H1 (cell line): ENCODE results near the gene SLC2A3. TPM values are rescaled to one million over a fixed set of nuclear protein-coding genes. Genes with fewer than 3 reads are reported as not detected.

Source experiments
- CTCF ChIA-PET: fragments of 300-600 bp; sonication (Branson Sonifier 250); formaldehyde crosslinking; loops from one replicate; lab custom pipeline; 2021; ENCODE audit not compliant: partially characterized antibody; lab: Charles Lee
- POLR2A ChIA-PET: fragments of 300-600 bp; sonication (Branson Sonifier 250); formaldehyde crosslinking; loops from one replicate; lab custom pipeline; 2021; ENCODE audit warnings: inconsistent platforms; ENCODE audit not compliant: partially characterized antibody; lab: Charles Lee
- DNase-seq, 2 experiments: peaks; one replicate each; pipeline versions ENCODE4 v3.0.0 to v3.0.0-alpha.2; 2010 to 2022; ENCODE audit warnings: low spot score in 2 of 2, low read depth in 1 of 2, mixed read lengths in 1 of 2
- FAIRE-seq: peaks from 2 replicates; lab custom pipeline; 2011; peaks lifted over from hg19 to GRCh38; lab: Jason Lieb, UNC
- H2AFZ ChIP-seq: 2 replicates; pipeline ENCODE4 v1.8.1; 2012; ENCODE audit warnings: low read length, inconsistent platforms
- H2AK5ac ChIP-seq: 2 replicates; pipeline ENCODE4 v1.6.1; 2013; ENCODE audit warnings: low read depth, low read length
- H2BK120ac ChIP-seq: replicated peaks from 2 replicates; pipeline ENCODE3; 2013; ENCODE audit warnings: low read depth, low read length, inconsistent platforms
- H2BK12ac ChIP-seq: 2 replicates; pipeline ENCODE4 v1.6.1; 2013; ENCODE audit warnings: low read depth, low read length
- H2BK15ac ChIP-seq: 2 replicates; pipeline ENCODE4 v1.6.1; 2013; ENCODE audit warnings: low read length
- H2BK20ac ChIP-seq: 2 replicates; pipeline ENCODE4 v1.6.1; 2013; ENCODE audit warnings: low read length
- H2BK5ac ChIP-seq: 2 replicates; pipeline ENCODE4 v1.6.1; 2013; ENCODE audit warnings: low read depth, low read length
- H3K14ac ChIP-seq: 2 replicates; pipeline ENCODE4 v1.6.1; 2013; ENCODE audit warnings: inconsistent platforms; ENCODE audit not compliant: insufficient read length
- H3K18ac ChIP-seq: 2 replicates; pipeline ENCODE4 v1.6.1; 2013; ENCODE audit warnings: low read length; ENCODE audit errors: extremely low read depth
- H3K23ac ChIP-seq: 2 replicates; pipeline ENCODE4 v1.6.1; 2013; ENCODE audit warnings: inconsistent platforms; ENCODE audit not compliant: insufficient read length
- H3K23me2 ChIP-seq: 2 replicates; pipeline ENCODE4 v1.6.1; 2013; ENCODE audit warnings: low read depth, low read length
- H3K27ac ChIP-seq: 2 replicates; pipeline ENCODE4 v1.6.1; 2011; ENCODE audit warnings: low read depth, low read length, inconsistent platforms
- H3K27me3 ChIP-seq, 4 experiments: replicated peaks in 1 of 4; 1 replicate in 1 of 4; 2 replicates in 3 of 4; pipeline versions ENCODE4 v1.6.1 to v1.8.1; 2011 to 2013; ENCODE audit warnings: low read length in 3 of 4, mild to moderate bottlenecking in 3 of 4, inconsistent platforms in 2 of 4, mixed read lengths in 2 of 4, moderate library complexity in 1 of 4; ENCODE audit not compliant: control insufficient read depth in 3 of 4, insufficient read depth in 3 of 4; ENCODE audit errors: extremely low read depth in 1 of 4
- H3K36me3 ChIP-seq, 4 experiments: 2 replicates each; pipeline versions ENCODE4 v1.6.1 to v1.8.1; 2011 to 2013; ENCODE audit warnings: mild to moderate bottlenecking in 4 of 4, low read length in 3 of 4, moderate library complexity in 2 of 4, control low read depth in 1 of 4, inconsistent platforms in 1 of 4; ENCODE audit not compliant: insufficient read depth in 4 of 4, control insufficient read depth in 2 of 4
- H3K4ac ChIP-seq: replicated peaks from 2 replicates; pipeline ENCODE3; 2013; ENCODE audit warnings: low read length, low read depth, mixed read lengths, inconsistent platforms; ENCODE audit not compliant: insufficient read length
- H3K4me1 ChIP-seq, 4 experiments: replicated peaks in 1 of 4; 1 replicate in 1 of 4; 2 replicates in 3 of 4; pipeline versions ENCODE4 v1.6.1 to v1.8.1; 2011 to 2013; ENCODE audit warnings: low read length in 3 of 4, inconsistent platforms in 2 of 4, mixed read lengths in 1 of 4; ENCODE audit not compliant: insufficient read depth in 4 of 4, control insufficient read depth in 3 of 4
- H3K4me2 ChIP-seq, 2 experiments: 2 replicates each; pipeline versions ENCODE4 v1.6.1 to v1.8.1; 2011 to 2013; ENCODE audit warnings: low read depth in 2 of 2, low read length in 2 of 2, control low read depth in 1 of 2, inconsistent platforms in 1 of 2, mild to moderate bottlenecking in 1 of 2; ENCODE audit not compliant: insufficient read depth in 1 of 2
- H3K4me3 ChIP-seq, 4 experiments: fragments of 200-600, 300-600 bp in 1 of 4; sonication (generic), shearing (Covaris generic), sonication (Bioruptor Twin) in 1 of 4; 2 replicates each; pipeline versions ENCODE4 v1.5.1 to v1.8.1; 2011 to 2016; ENCODE audit warnings: low read length in 4 of 4, low read depth in 3 of 4, control low read depth in 2 of 4, inconsistent platforms in 2 of 4, mild to moderate bottlenecking in 2 of 4, mixed read lengths in 1 of 4, moderate library complexity in 1 of 4; ENCODE audit not compliant: insufficient read depth in 2 of 4; ENCODE audit errors: extremely low read depth in 1 of 4
- H3K56ac ChIP-seq: replicated peaks from 2 replicates; pipeline ENCODE3; 2013; ENCODE audit warnings: low read depth, mild to moderate bottlenecking, mixed read lengths, low read length, inconsistent platforms; ENCODE audit not compliant: insufficient read length
- H3K79me1 ChIP-seq: 2 replicates; pipeline ENCODE4 v1.6.1; 2013; ENCODE audit warnings: low read depth, low read length, control low read depth
- H3K79me2 ChIP-seq, 2 experiments: 2 replicates each; pipeline versions ENCODE4 v1.6.1 to v1.8.1; 2012 to 2013; ENCODE audit warnings: low read length in 2 of 2, mild to moderate bottlenecking in 2 of 2, inconsistent platforms in 1 of 2; ENCODE audit not compliant: insufficient read depth in 2 of 2, control insufficient read depth in 1 of 2
- H3K9ac ChIP-seq, 4 experiments: replicated peaks in 1 of 4; 1 replicate in 1 of 4; 2 replicates in 3 of 4; pipeline versions ENCODE4 v1.6.1 to v1.8.1; 2011 to 2013; ENCODE audit warnings: low read depth in 3 of 4, low read length in 3 of 4, control low read depth in 2 of 4, mild to moderate bottlenecking in 2 of 4, moderate library complexity in 2 of 4, inconsistent platforms in 1 of 4; ENCODE audit errors: extremely low read depth in 1 of 4
- H3K9me3 ChIP-seq, 2 experiments: 2 replicates each; pipeline versions ENCODE4 v1.6.1 to v1.8.1; 2012 to 2013; ENCODE audit warnings: mild to moderate bottlenecking in 2 of 2, moderate library complexity in 2 of 2, control low read depth in 1 of 2, inconsistent platforms in 1 of 2, low read depth in 1 of 2, low read length in 1 of 2, mixed read lengths in 1 of 2; ENCODE audit not compliant: insufficient read depth in 2 of 2
- H4K20me1 ChIP-seq, 2 experiments: replicated peaks in 1 of 2; 2 replicates each; pipeline versions ENCODE3 to v1.8.1; 2011 to 2013; ENCODE audit warnings: inconsistent platforms in 2 of 2, low read length in 2 of 2, mild to moderate bottlenecking in 1 of 2; ENCODE audit not compliant: insufficient read depth in 2 of 2, control insufficient read depth in 1 of 2
- H4K5ac ChIP-seq: 2 replicates; pipeline ENCODE4 v1.6.1; 2013; ENCODE audit warnings: low read length, low read depth, mixed read lengths, inconsistent platforms; ENCODE audit not compliant: insufficient read length
- H4K8ac ChIP-seq: 2 replicates; pipeline ENCODE4 v1.8.0; 2013; ENCODE audit warnings: mild to moderate bottlenecking, moderate library complexity, low read length, inconsistent platforms; ENCODE audit not compliant: insufficient read depth; ENCODE audit errors: extremely low read depth
- H4K91ac ChIP-seq: replicated peaks from 2 replicates; pipeline ENCODE3; 2013; ENCODE audit warnings: low read length, mixed read lengths, inconsistent platforms; ENCODE audit not compliant: insufficient read length
- CTBP2 ChIP-seq: IDR thresholded peaks from 2 replicates; pipeline ENCODE4 v1.7.0; 2011; ENCODE audit warnings: borderline replicate concordance, mild to moderate bottlenecking, moderate library complexity, mixed read lengths, low read length; ENCODE audit not compliant: insufficient read depth, insufficient read length
- NANOG ChIP-seq: IDR thresholded peaks from 2 replicates; pipeline ENCODE4 v1.6.1; 2011; ENCODE audit warnings: low read length, low read depth, mild to moderate bottlenecking, inconsistent platforms; ENCODE audit not compliant: insufficient read depth, poor library complexity, severe bottlenecking
- SRF ChIP-seq: IDR thresholded peaks from 2 replicates; pipeline ENCODE4 v1.6.1; 2011; ENCODE audit warnings: mild to moderate bottlenecking, low read depth, low read length, moderate library complexity
- WGBS, 2 experiments: shearing (Covaris generic) in 1 of 2; methylation state at CpG; one replicate each; pipeline versions ENCODE4 v1.1.6 to v1.1.7; 2013 to 2015; ENCODE audit warnings: low lambda C conversion rate in 2 of 2, mixed read lengths in 2 of 2, inconsistent platforms in 1 of 2, low coverage in 1 of 2, missing lambda C conversion rate in 1 of 2; ENCODE audit not compliant: insufficient replicate concordance in 2 of 2, insufficient coverage in 1 of 2, insufficient read length in 1 of 2; ENCODE audit errors: extremely low coverage in 1 of 2, missing lambda C conversion rate in 1 of 2; 5-methylcytosine and 5-hydroxymethylcytosine counted together
- polyA plus RNA-seq, 7 experiments: library from polyadenylated mRNA; depleted of rRNA in 3 of 7; stranded (reverse) in 5 of 7; unstranded in 2 of 7; fragments of >200 nt in 5 of 7; fragments of 200-250 nt in 2 of 7; gene quantifications; 1 replicate in 5 of 7; 2 replicates in 1 of 7; 4 replicates in 1 of 7; pipeline versions ENCODE4 v1.2.1 to v1.2.3, GENCODE V29; 2011 to 2013; ENCODE audit warnings: missing spikeins in 2 of 7, mixed read lengths in 2 of 7
- total RNA-seq: library from RNA; stranded (reverse); fragmentation: NEBNext Ultra II Directional; extraction: Animal tissue kit (Norgen Biotek cat#: 25700); gene quantifications from 2 replicates; pipeline ENCODE4 v1.2.1, GENCODE V29; 2021

SLC2A3 gene
- total and polyA plus RNA-seq, 2 of the 8 experiments (the other 6 are each of a cell fraction or from before 2014, with no cell fraction given) = 417 to 688 TPM

DNA sequence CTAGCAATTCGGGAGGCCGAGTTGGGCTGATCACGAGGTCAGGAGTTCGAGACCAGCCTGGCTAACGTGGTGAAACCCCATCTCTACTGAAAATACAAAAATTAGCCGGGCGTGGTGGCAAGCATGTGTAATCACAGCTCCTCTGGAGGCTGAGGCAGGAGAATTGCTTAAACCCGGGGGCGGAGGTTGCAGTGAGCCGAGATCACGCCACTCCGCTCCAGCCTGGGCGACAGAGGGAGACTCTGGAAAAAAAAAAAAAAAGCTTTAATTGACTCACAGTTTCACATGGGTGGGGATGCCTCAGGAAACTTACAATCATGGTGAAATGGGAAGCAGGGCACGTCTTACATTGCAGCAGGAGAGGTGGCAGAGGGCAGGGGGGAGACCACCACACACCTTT, 30.6 kb upstream of the SLC2A3 start:
- Histone ChIP-seq H2AFZ (no peak overlapping the region), H4K91ac (no peak overlapping the region), H3K18ac (no peak overlapping the region), H3K23ac (no peak overlapping the region), H3K4me1 (peaks cover 0 to 7% (median 3%) of the 10 kb centered on the region in 4 experiments; a peak in 3 of 7 replicates), H3K9ac (no peak overlapping the region), H3K14ac (no peak overlapping the region), H2BK120ac (no peak overlapping the region), H2BK5ac (no peak overlapping the region), H3K56ac (no peak overlapping the region), H3K9me3 (no peaks in the 10 kb centered on the region), H2AK5ac (no peak overlapping the region), H4K8ac (no peak overlapping the region), H3K27me3 (no peaks in the 10 kb centered on the region), H4K5ac (no peak overlapping the region), H3K4me2 (no peak overlapping the region), H2BK12ac (no peak overlapping the region), H2BK20ac (no peak overlapping the region), H3K79me1 (no peaks in the 10 kb centered on the region; the same call in 1 of the 2 replicates), H4K20me1 (no peaks in the 10 kb centered on the region), H3K79me2 (peaks cover 0 to 12% of the 10 kb centered on the region in 2 experiments; a peak in 2 of 4 replicates), H3K27ac (no peak overlapping the region), H3K4me3 (no peak overlapping the region), H3K36me3 (no peaks in the 10 kb centered on the region; a peak in 1 of 8 replicates), H2BK15ac (no peak overlapping the region), H3K23me2 (peaks cover 6% of the 10 kb centered on the region), H3K4ac (no peak overlapping the region)
- ChIA-PET POLR2A (interaction anchor here (0.9 to 14.8 kb wide), 3 partner anchors 31 to 66 kb away, joined by 3 to 300 read pairs (median 7); partner anchors contain the start of genes FOXJ2 and SLC2A3), CTCF (interaction anchor here (0.7 to 4.0 kb wide), 3 partner anchors 28 to 313 kb away, joined by 3 to 16 read pairs (median 4); no protein-coding TSS in a partner anchor)
- 87% methylated on average over 12 of the region's 14 CpGs; no CpG with 5 or more reads in 1 of the 2 experiments for WGBS, 2 experiments
- FAIRE-seq (no peak), DNase-seq (no peak)
- TF ChIP-seq SRF (no peak), CTBP2 (no peak), NANOG (no peak)
